SK-N-SH treated with all-trans-retinoic acid at 6 μM for 48 hours (cell line): Measurements from ENCODE around the gene CCR5AS.

ENCODE experiments used
- ATAC-seq: fragments of 200-7000 bp; cut with Tn5 transposase; 3 replicates; pipeline ENCODE4 v1.9.1; 2020; ENCODE audit warnings: mild to moderate bottlenecking, moderate library complexity
- BACH2 ChIP-seq: fragments of 250-450 bp; sonication (Bioruptor Pico); IDR thresholded peaks from 2 replicates; pipeline ENCODE4 v1.9.0; 2021; ENCODE audit warnings: mild to moderate bottlenecking, borderline replicate concordance
- CREB5 ChIP-seq: fragments of 250-450 bp; sonication (Bioruptor Pico); IDR thresholded peaks from 2 replicates; pipeline ENCODE4 v1.5.1; 2020; ENCODE audit warnings: low read depth, mild to moderate bottlenecking, moderate library complexity
- CSDC2 ChIP-seq: fragments of 250-450 bp; sonication (Bioruptor Pico); IDR thresholded peaks from 2 replicates; pipeline ENCODE4 v1.5.0; 2020; ENCODE audit warnings: mild to moderate bottlenecking, moderate library complexity
- CSRNP3 ChIP-seq: fragments of 250-450 bp; sonication (Bioruptor Pico); IDR thresholded peaks from 2 replicates; pipeline ENCODE4 v1.5.1; 2021; ENCODE audit warnings: mild to moderate bottlenecking, moderate library complexity
- ESRRG ChIP-seq: fragments of 250-450 bp; sonication (Bioruptor Pico); IDR thresholded peaks from 2 replicates; pipeline ENCODE4 v1.6.1; 2021; ENCODE audit warnings: mild to moderate bottlenecking
- GLIS3 ChIP-seq: fragments of 250-450 bp; sonication (Bioruptor Pico); IDR thresholded peaks from 2 replicates; pipeline ENCODE4 v1.5.0; 2020; ENCODE audit warnings: mild to moderate bottlenecking, moderate library complexity
- ISL1 ChIP-seq: fragments of 250-450 bp; sonication (Bioruptor Pico); IDR thresholded peaks from 2 replicates; pipeline ENCODE4 v2.1.2; 2022; ENCODE audit warnings: mild to moderate bottlenecking, moderate library complexity
- OSR1 ChIP-seq: fragments of 250-450 bp; sonication (Bioruptor Pico); IDR thresholded peaks from 2 replicates; pipeline ENCODE4 v1.8.0; 2022; ENCODE audit warnings: moderate library complexity, mild to moderate bottlenecking, inconsistent platforms
- PATZ1 ChIP-seq: fragments of 250-450 bp; sonication (Bioruptor Pico); IDR thresholded peaks from 2 replicates; pipeline ENCODE4 v1.8.0; 2020; ENCODE audit warnings: mild to moderate bottlenecking, moderate library complexity, borderline replicate concordance
- POU6F1 ChIP-seq: fragments of 250-450 bp; sonication (Bioruptor Pico); IDR thresholded peaks from 2 replicates; pipeline ENCODE4 v1.8.0; 2021; ENCODE audit warnings: low read depth, mild to moderate bottlenecking, moderate library complexity, borderline replicate concordance
- PPARA ChIP-seq: fragments of 250-450 bp; sonication (Bioruptor Pico); IDR thresholded peaks from 2 replicates; pipeline ENCODE4 v1.5.0; 2020; ENCODE audit warnings: mild to moderate bottlenecking, borderline replicate concordance
- RARB ChIP-seq: fragments of 250-450 bp; sonication (Bioruptor Pico); IDR thresholded peaks from 2 replicates; pipeline ENCODE4 v1.8.0; 2021; ENCODE audit warnings: mild to moderate bottlenecking, moderate library complexity
- SNAI2 ChIP-seq: fragments of 250-450 bp; sonication (Bioruptor Pico); IDR thresholded peaks from 2 replicates; pipeline ENCODE4 v1.5.0; 2020; ENCODE audit warnings: mild to moderate bottlenecking, moderate library complexity
- TOX ChIP-seq: fragments of 250-450 bp; sonication (Bioruptor Pico); IDR thresholded peaks from 2 replicates; pipeline ENCODE4 v1.8.0; 2021; ENCODE audit warnings: mild to moderate bottlenecking, moderate library complexity, borderline replicate concordance
- TSHZ2 ChIP-seq: fragments of 250-450 bp; sonication (Bioruptor Pico); IDR thresholded peaks from 2 replicates; pipeline ENCODE4 v1.5.0; 2020; ENCODE audit warnings: mild to moderate bottlenecking, moderate library complexity
- ZC3H10 ChIP-seq: fragments of 250-450 bp; sonication (Bioruptor Pico); IDR thresholded peaks from 2 replicates; pipeline ENCODE4 v1.5.1; 2021; ENCODE audit warnings: mild to moderate bottlenecking, moderate library complexity
- ZFP3 ChIP-seq: fragments of 250-450 bp; sonication (Bioruptor Pico); IDR thresholded peaks from 2 replicates; pipeline ENCODE4 v1.5.0; 2020; ENCODE audit warnings: mild to moderate bottlenecking, moderate library complexity
- ZFP30 ChIP-seq: fragments of 450-650 bp; formaldehyde crosslinking; IDR thresholded peaks from 2 replicates; pipeline ENCODE4 v1.5.0; 2022; ENCODE audit warnings: mild to moderate bottlenecking, moderate library complexity
- ZNF565 ChIP-seq: fragments of 450-650 bp; formaldehyde crosslinking; conservative IDR thresholded peaks from 2 replicates; pipeline ENCODE4 v1.5.0; 2020; ENCODE audit warnings: low read depth, mild to moderate bottlenecking, moderate library complexity
- ZNF70 ChIP-seq: fragments of 450-650 bp; formaldehyde crosslinking; IDR thresholded peaks from 2 replicates; pipeline ENCODE4 v1.5.0; 2020; ENCODE audit warnings: mild to moderate bottlenecking, moderate library complexity
- ZNF8 ChIP-seq: fragments of 450-650 bp; formaldehyde crosslinking; IDR thresholded peaks from 2 replicates; pipeline ENCODE4 v1.5.0; 2020; ENCODE audit warnings: mild to moderate bottlenecking, moderate library complexity

The CCR5AS gene

GRCh38 chr3:46410669-46411068, 3.8 kb upstream of the CCR5AS start (continued):
- TF ChIP-seq CREB5 (CRISPR knock-in tag): no peak
- TF ChIP-seq, all 23 proteins: peak for 0

- TF ChIP-seq ZNF565 (CRISPR knock-in tag): no peak
- TF ChIP-seq BACH2 (CRISPR knock-in tag): no peak
- TF ChIP-seq OSR1 (CRISPR knock-in tag): no peak
- no peak for TF ChIP-seq SNAI2 (CRISPR knock-in tag)
- TF ChIP-seq ZC3H10 (CRISPR knock-in tag): no peak
- TF ChIP-seq ZNF70 (CRISPR knock-in tag): no peak
- no peak for TF ChIP-seq PPARA
- TF ChIP-seq ZFP3: no peak
- no peak for TF ChIP-seq ISL1 (CRISPR knock-in tag)
- TF ChIP-seq CSRNP3 (CRISPR knock-in tag): no peak
- no peak for TF ChIP-seq CSDC2 (CRISPR knock-in tag)
- TF ChIP-seq RARB: no peak
- TF ChIP-seq ZFP30 (CRISPR knock-in tag): no peak
- no peak for TF ChIP-seq ESRRG (CRISPR knock-in tag)
- no peak for TF ChIP-seq ZNF8 (CRISPR knock-in tag)
- TF ChIP-seq GLIS3 (CRISPR knock-in tag): no peak
- no peak for TF ChIP-seq POU6F1 (CRISPR knock-in tag)
- TF ChIP-seq TSHZ2: no peak
- ATAC-seq: no peak
Observed at GRCh38 chr3:46409739-46410489, 3.0 kb upstream of the CCR5AS start.

- no peak for TF ChIP-seq ESRRG (CRISPR knock-in tag)
- TF ChIP-seq BACH2 (CRISPR knock-in tag): no peak
- no peak for TF ChIP-seq TOX (CRISPR knock-in tag)
- no peak for TF ChIP-seq CREB5 (CRISPR knock-in tag)
- no peak for TF ChIP-seq POU6F1 (CRISPR knock-in tag)
- no peak for TF ChIP-seq ISL1 (CRISPR knock-in tag)
- no peak for TF ChIP-seq OSR1 (CRISPR knock-in tag)
- TF ChIP-seq SNAI2 (CRISPR knock-in tag): no peak
- TF ChIP-seq RARB: no peak
- no peak for TF ChIP-seq TSHZ2
- no peak for TF ChIP-seq PPARA
- TF ChIP-seq PATZ1: no peak
- TF ChIP-seq ZFP3: no peak
- TF ChIP-seq ZNF70 (CRISPR knock-in tag): no peak
- no peak for TF ChIP-seq CSDC2 (CRISPR knock-in tag)
- ATAC-seq: no peak
Observed at GRCh38 chr3:46408853-46409252, 2.0 kb upstream of the CCR5AS start.
